Parathyroid adenoma (tissue), 2 donors: Measurements from ENCODE around the gene HSD17B2.
A peak's percentile ranks its signal among the peaks of the same experiment; 100 is the strongest.

Experiments used
- H2AFZ ChIP-seq: fragments of 300-600 bp; sonication (generic); one replicate; pipeline ENCODE4 v1.7.0; 2017; ENCODE audit warnings: antibody characterized with exemption, mild to moderate bottlenecking
- H3K27ac ChIP-seq: fragments of 300-600 bp; sonication (generic); one replicate; pipeline ENCODE4 v1.7.0; 2017
- H3K27me3 ChIP-seq: fragments of 300-600 bp; sonication (generic); one replicate; pipeline ENCODE4 v1.7.0; 2017; ENCODE audit warnings: low read length; ENCODE audit not compliant: control insufficient read depth, insufficient read depth
- H3K36me3 ChIP-seq: fragments of 300-600 bp; sonication (generic); one replicate; pipeline ENCODE4 v1.7.0; 2017; ENCODE audit warnings: low read length; ENCODE audit not compliant: control insufficient read depth, insufficient read depth
- H3K4me1 ChIP-seq: fragments of 300-600 bp; sonication (generic); one replicate; pipeline ENCODE4 v1.7.0; 2017; ENCODE audit warnings: control low read depth
- H3K4me2 ChIP-seq: fragments of 300-600 bp; sonication (generic); one replicate; pipeline ENCODE4 v1.7.0; 2017; ENCODE audit warnings: low read length
- H3K4me3 ChIP-seq: fragments of 300-600 bp; sonication (generic); one replicate; pipeline ENCODE4 v1.7.0; 2017; ENCODE audit warnings: low read depth, low read length
- H3K79me2 ChIP-seq: fragments of 300-600 bp; sonication (generic); one replicate; pipeline ENCODE4 v1.7.0; 2017; ENCODE audit warnings: control low read depth
- H3K9ac ChIP-seq: fragments of 300-600 bp; sonication (generic); one replicate; pipeline ENCODE4 v1.7.0; 2017; ENCODE audit warnings: mild to moderate bottlenecking
- H3K9me3 ChIP-seq: fragments of 300-600 bp; sonication (generic); one replicate; pipeline ENCODE4 v1.7.0; 2017; ENCODE audit warnings: low read length; ENCODE audit not compliant: control insufficient read depth
- TF ChIP-seq, protein P1 (sequence below): fragments of 300-600 bp; sonication (generic); IDR thresholded peaks from one replicate; pipeline ENCODE4 v1.7.0; 2017; ENCODE audit warnings: antibody characterized with exemption, mild to moderate bottlenecking
- donor health status: primary hyperparathyroidism.

The HSD17B2 gene

DNA sequence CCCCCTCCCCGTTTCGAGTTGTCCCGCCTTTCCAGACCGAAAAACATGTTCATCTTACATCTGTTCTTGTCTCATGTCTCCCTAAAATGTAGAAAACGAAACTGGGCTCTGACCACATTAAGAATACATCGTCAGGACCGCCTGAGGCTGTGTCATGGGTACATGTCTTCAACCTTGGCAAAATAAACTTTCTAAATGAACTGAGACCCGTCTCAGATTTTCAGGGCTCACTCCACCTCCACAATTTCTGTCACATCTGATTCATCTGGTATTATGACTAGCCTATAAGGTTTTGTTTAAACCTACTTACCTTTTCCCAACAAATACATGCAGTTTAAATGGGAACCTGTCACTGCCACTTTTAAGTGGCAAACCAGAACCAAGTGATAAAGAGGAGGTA, 24.4 kb upstream of the HSD17B2 start:
- Histone ChIP-seq H3K79me2 (no peaks in the 10 kb centered on the region), H3K9me3 (no peaks in the 10 kb centered on the region), H3K36me3 (no peaks in the 10 kb centered on the region), H3K27me3 (no peaks in the 10 kb centered on the region), H3K4me1 (peaks cover 2% of the 10 kb centered on the region), H3K4me2 (peak overlapping the region; percentile 51), H3K4me3 (peak overlapping the region; percentile 48), H3K9ac (no peak overlapping the region), H3K27ac (no peak overlapping the region), H2AFZ (peak overlapping the region; percentile 84)
- TF ChIP-seq, protein P1, sequence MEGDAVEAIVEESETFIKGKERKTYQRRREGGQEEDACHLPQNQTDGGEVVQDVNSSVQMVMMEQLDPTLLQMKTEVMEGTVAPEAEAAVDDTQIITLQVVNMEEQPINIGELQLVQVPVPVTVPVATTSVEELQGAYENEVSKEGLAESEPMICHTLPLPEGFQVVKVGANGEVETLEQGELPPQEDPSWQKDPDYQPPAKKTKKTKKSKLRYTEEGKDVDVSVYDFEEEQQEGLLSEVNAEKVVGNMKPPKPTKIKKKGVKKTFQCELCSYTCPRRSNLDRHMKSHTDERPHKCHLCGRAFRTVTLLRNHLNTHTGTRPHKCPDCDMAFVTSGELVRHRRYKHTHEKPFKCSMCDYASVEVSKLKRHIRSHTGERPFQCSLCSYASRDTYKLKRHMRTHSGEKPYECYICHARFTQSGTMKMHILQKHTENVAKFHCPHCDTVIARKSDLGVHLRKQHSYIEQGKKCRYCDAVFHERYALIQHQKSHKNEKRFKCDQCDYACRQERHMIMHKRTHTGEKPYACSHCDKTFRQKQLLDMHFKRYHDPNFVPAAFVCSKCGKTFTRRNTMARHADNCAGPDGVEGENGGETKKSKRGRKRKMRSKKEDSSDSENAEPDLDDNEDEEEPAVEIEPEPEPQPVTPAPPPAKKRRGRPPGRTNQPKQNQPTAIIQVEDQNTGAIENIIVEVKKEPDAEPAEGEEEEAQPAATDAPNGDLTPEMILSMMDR, result no peak

DNA sequence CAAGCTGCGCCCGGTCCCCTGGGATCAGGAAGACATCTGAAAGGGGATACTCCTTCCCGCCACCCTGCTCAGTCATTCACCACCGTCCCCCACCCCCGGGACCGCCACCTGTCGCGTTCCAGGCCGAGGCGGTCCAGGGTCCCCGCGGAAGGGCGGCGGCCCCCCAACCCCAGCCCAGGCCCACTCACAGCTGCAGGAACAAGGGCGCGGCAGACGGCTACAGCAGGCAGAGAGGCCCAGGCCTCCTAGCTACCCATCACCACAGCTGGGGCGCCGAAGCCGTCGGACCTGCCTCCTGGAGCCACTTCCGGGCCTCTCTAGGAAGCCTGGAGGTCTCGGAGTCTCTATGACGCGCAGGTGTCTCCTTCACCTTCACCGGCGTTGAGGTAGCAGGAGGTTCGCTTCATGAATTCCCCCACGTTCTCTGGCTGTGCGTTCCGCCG, 23.8 kb upstream of the HSD17B2 start, which contains the start of gene SDR42E1:
TSS of gene SDR42E1 (minus strand) at position 272 of the 443 bp plus-strand sequence. CDS start 10,612 bp downstream, outside the sequence.
- Histone ChIP-seq H3K4me3 (peak within 1 kb of the TSS; percentile 48), H3K9me3 (no peaks in the 10 kb centered on the region), H3K27ac (no peak within 1 kb of the TSS), H3K27me3 (no peaks in the 10 kb centered on the region), H2AFZ (peak within 1 kb of the TSS; percentile 84), H3K4me1 (peaks cover 2% of the 10 kb centered on the region), H3K36me3 (no peaks in the 10 kb centered on the region), H3K9ac (no peak within 1 kb of the TSS), H3K4me2 (peak within 1 kb of the TSS; percentile 51), H3K79me2 (no peaks in the 10 kb centered on the region)
- TF ChIP-seq, protein P1, result no peak

DNA sequence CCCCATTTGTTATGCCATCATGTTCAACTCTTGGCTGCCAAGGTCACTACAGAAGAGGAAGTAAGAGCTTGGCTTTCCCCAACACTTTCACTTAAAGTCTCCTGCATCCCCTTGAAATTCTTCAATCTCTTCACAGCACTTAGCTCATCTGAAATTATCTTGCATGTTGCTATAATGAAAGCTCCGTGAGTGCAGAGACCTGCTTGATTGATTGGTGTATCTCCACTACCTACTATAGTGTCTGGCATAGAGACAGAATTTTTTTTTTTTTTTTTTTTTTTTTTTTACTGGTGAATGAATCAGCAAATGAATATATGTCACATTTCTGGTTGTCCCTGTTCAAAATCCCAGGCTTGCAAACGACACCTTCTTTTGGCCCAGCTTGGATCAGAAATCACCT, 21.9 kb upstream of the HSD17B2 start:
- Histone ChIP-seq H2AFZ (no peak overlapping the region), H3K9me3 (no peaks in the 10 kb centered on the region), H3K4me2 (no peak overlapping the region), H3K4me1 (peaks cover 2% of the 10 kb centered on the region), H3K27ac (no peak overlapping the region), H3K9ac (no peak overlapping the region), H3K36me3 (no peaks in the 10 kb centered on the region), H3K4me3 (no peak overlapping the region), H3K79me2 (no peaks in the 10 kb centered on the region), H3K27me3 (no peaks in the 10 kb centered on the region)
- TF ChIP-seq, protein P1, result no peak

DNA sequence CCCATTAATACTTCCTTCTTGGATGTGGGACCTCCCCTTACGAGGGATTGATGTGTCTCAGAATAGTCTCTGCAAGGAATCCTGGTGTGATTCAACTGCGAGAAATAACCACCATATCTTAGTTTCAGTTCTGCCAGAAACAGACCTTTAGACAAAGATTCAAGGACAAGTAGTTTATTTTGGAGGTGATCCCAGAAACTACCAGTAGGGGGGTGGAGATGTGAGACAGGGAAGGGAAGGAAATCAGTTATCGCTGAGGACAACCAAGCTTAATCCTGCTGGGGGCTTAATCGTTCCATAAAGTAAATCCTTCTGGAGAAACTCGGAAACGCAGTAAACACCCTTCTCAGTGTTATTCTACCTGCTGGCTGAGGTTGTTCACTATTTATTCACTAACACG, 18.8 kb upstream of the HSD17B2 start:
- no peak overlapping the region for H3K9ac ChIP-seq
- no peaks in the 10 kb centered on the region for H3K4me1 ChIP-seq
- H3K79me2 ChIP-seq, result no peaks in the 10 kb centered on the region
- H3K36me3 ChIP-seq, result no peaks in the 10 kb centered on the region
- H2AFZ ChIP-seq, result no peak overlapping the region
- TF ChIP-seq, protein P1, result no peak
- H3K9me3 ChIP-seq, result no peaks in the 10 kb centered on the region
- no peak overlapping the region for H3K27ac ChIP-seq
- H3K27me3 ChIP-seq, result no peaks in the 10 kb centered on the region
- H3K4me3 ChIP-seq, result no peak overlapping the region
- no peak overlapping the region for H3K4me2 ChIP-seq

DNA sequence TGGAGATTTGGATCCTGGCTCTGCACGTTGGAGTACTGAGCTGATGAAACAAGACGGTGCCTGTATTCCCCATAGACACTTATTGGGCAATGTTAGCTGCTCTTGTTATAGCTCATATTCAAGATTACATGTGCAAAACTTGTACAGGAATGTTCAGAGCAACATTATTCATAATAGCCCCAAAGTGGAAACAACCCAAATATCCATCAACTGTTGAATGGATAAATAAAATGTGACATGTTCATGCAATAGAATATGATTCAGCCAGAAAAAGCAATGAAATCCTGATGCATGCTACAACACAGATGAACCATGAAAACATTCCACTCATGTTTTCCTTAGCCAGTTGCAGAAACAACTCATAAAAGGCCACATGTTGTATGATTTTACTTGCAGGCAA, 18.1 kb upstream of the HSD17B2 start:
- no peaks in the 10 kb centered on the region for H3K36me3 ChIP-seq
- H3K79me2 ChIP-seq, result no peaks in the 10 kb centered on the region
- TF ChIP-seq, protein P1, result no peak
- no peaks in the 10 kb centered on the region for H3K27me3 ChIP-seq
- no peak overlapping the region for H2AFZ ChIP-seq
- H3K4me3 ChIP-seq, result no peak overlapping the region
- no peak overlapping the region for H3K9ac ChIP-seq
- no peaks in the 10 kb centered on the region for H3K9me3 ChIP-seq
- no peak overlapping the region for H3K4me2 ChIP-seq
- H3K4me1 ChIP-seq, result no peaks in the 10 kb centered on the region
- H3K27ac ChIP-seq, result no peak overlapping the region
